A549 (cell line): Measurements from ENCODE around the gene PPP4R3A. TPM values are rescaled to one million over a fixed set of nuclear protein-coding genes. Genes with fewer than 3 reads are reported as not detected.

Experiments used
- ATAC-seq, 2 experiments: fragments of 200-7000 bp in 1 of 2; fragments of >200 bp in 1 of 2; cut with Nextera tagmentation in 1 of 2; cut with Tn5 transposase in 1 of 2; 3 replicates each; pipeline versions ENCODE4 v1.8.0 to v1.9.1; 2018 to 2020; ENCODE audit warnings: mild to moderate bottlenecking in 1 of 2, moderate library complexity in 1 of 2
- CTCF ChIA-PET: fragments of 300-600 bp; sonication (Branson Sonifier 250); formaldehyde crosslinking; extraction: SDS; loops from one replicate; lab custom pipeline; 2021; ENCODE audit warnings: antibody characterized with exemption, inconsistent platforms; lab: Yijun Ruan, JAX
- POLR2A ChIA-PET: fragments of 350-600 bp; formaldehyde crosslinking; extraction: SDS; loops from one replicate; lab custom pipeline; 2021; ENCODE audit warnings: antibody characterized with exemption, inconsistent platforms; lab: Yijun Ruan, JAX
- DNase-seq, 2 experiments: peaks; one replicate each; pipeline versions ENCODE4 v3.0.0 to v3.0.0-alpha.2; 2011 to 2016; ENCODE audit warnings: low read depth in 1 of 2, low spot score in 1 of 2
- FAIRE-seq: peaks from 2 replicates; lab custom pipeline; 2011; peaks lifted over from hg19 to GRCh38; lab: Jason Lieb, UNC
- H3K27ac ChIP-seq, 2 experiments: fragments of >200 bp; sonication (Bioruptor Twin); formaldehyde crosslinking; 3 replicates each; pipeline ENCODE4 v1.5.1; 2016 to 2017
- H3K4me1 ChIP-seq: fragments of >200 bp; sonication (Bioruptor Twin); formaldehyde crosslinking; 3 replicates; pipeline ENCODE4 v1.6.1; 2016
- H3K4me2 ChIP-seq: fragments of >200 bp; sonication (Bioruptor Twin); formaldehyde crosslinking; 3 replicates; pipeline ENCODE4 v1.6.1; 2016
- H3K4me3 ChIP-seq: fragments of >200 bp; sonication (Bioruptor Twin); formaldehyde crosslinking; 3 replicates; pipeline ENCODE4 v1.5.1; 2016
- H3K9me3 ChIP-seq: fragments of >200 bp; sonication (Bioruptor Twin); formaldehyde crosslinking; 3 replicates; pipeline ENCODE4 v1.6.1; 2016
- CEBPB ChIP-seq, 2 experiments: fragments of >200 bp in 1 of 2; sonication (Bioruptor Twin) in 1 of 2; formaldehyde crosslinking in 1 of 2; IDR thresholded peaks; 2 replicates each; pipeline ENCODE4 v1.6.1; 2012 to 2016
- CHD4 ChIP-seq: fragments of 200-600 bp; sonication (generic); IDR thresholded peaks from 2 replicates; pipeline ENCODE4 v1.6.1; 2016; ENCODE audit warnings: antibody characterized with exemption, mild to moderate bottlenecking, borderline replicate concordance
- EP300 ChIP-seq, 2 experiments: fragments of >200 bp; sonication (Bioruptor Twin); formaldehyde crosslinking; IDR thresholded peaks; 2 replicates in 1 of 2; 3 replicates in 1 of 2; pipeline ENCODE4 v1.6.1; 2016 to 2017
- FOSL2 ChIP-seq, 2 experiments: fragments of 450-650 bp in 1 of 2; fragments of >200 bp in 1 of 2; sonication (Bioruptor Twin) in 1 of 2; formaldehyde crosslinking; IDR thresholded peaks; 2 replicates each; pipeline versions ENCODE4 v1.5.0 to v1.6.1; 2016 to 2020; ENCODE audit warnings: mild to moderate bottlenecking in 1 of 2, moderate library complexity in 1 of 2
- FOXS1 ChIP-seq: fragments of 250-450 bp; sonication (Bioruptor Pico); IDR thresholded peaks from 2 replicates; pipeline ENCODE4 v1.5.0; 2020; ENCODE audit warnings: mild to moderate bottlenecking, moderate library complexity
- GATA3 ChIP-seq: IDR thresholded peaks from 2 replicates; pipeline ENCODE4 v1.6.1; 2012; ENCODE audit warnings: borderline replicate concordance
- HEYL ChIP-seq: fragments of 250-450 bp; sonication (Bioruptor Pico); IDR thresholded peaks from 2 replicates; pipeline ENCODE4 v1.8.0; 2021; ENCODE audit warnings: mild to moderate bottlenecking, moderate library complexity
- HOXB13 ChIP-seq: fragments of 250-450 bp; sonication (Bioruptor Pico); IDR thresholded peaks from 2 replicates; pipeline ENCODE4 v1.5.0; 2020; ENCODE audit warnings: low read depth, mild to moderate bottlenecking, moderate library complexity
- HOXB5 ChIP-seq: fragments of 250-450 bp; sonication (Bioruptor Pico); IDR thresholded peaks from 2 replicates; pipeline ENCODE4 v1.5.0; 2020; ENCODE audit warnings: mild to moderate bottlenecking, moderate library complexity
- KDM5A ChIP-seq: fragments of 200-600 bp; sonication (generic); IDR thresholded peaks from 2 replicates; pipeline ENCODE4 v1.6.1; 2016; ENCODE audit warnings: antibody characterized with exemption, mild to moderate bottlenecking
- MAFK ChIP-seq: fragments of 450-650 bp; IDR thresholded peaks from 2 replicates; pipeline ENCODE4 v1.6.1; 2014; ENCODE audit not compliant: partially characterized antibody
- MAZ ChIP-seq: fragments of 150-350 bp; IDR thresholded peaks from 2 replicates; pipeline ENCODE4 v1.6.1; 2014; ENCODE audit warnings: antibody characterized with exemption, low read depth, low read length, borderline replicate concordance
- NFE2L2 ChIP-seq: fragments of 150-350 bp; conservative IDR thresholded peaks from 2 replicates; pipeline ENCODE4 v1.6.1; 2014; ENCODE audit warnings: low read length
- PHF8 ChIP-seq: fragments of 200-600 bp; sonication (generic); IDR thresholded peaks from 2 replicates; pipeline ENCODE4 v1.6.1; 2016; ENCODE audit warnings: low read depth, mild to moderate bottlenecking, antibody characterized with exemption, moderate library complexity, borderline replicate concordance
- POLR2A ChIP-seq: IDR thresholded peaks from 2 replicates; pipeline ENCODE4 v1.6.1; 2012; ENCODE audit warnings: mild to moderate bottlenecking, low read length
- RAD21 ChIP-seq, 2 experiments: fragments of >200 bp in 1 of 2; sonication (Bioruptor Twin) in 1 of 2; formaldehyde crosslinking in 1 of 2; IDR thresholded peaks in 1 of 2; conservative IDR thresholded peaks in 1 of 2; 2 replicates in 1 of 2; 3 replicates in 1 of 2; pipeline ENCODE4 v1.6.1; 2012 to 2018; ENCODE audit warnings: inconsistent platforms in 1 of 2
- RARB ChIP-seq: fragments of 250-450 bp; sonication (Bioruptor Pico); IDR thresholded peaks from 2 replicates; pipeline ENCODE4 v1.8.0; 2021; ENCODE audit warnings: mild to moderate bottlenecking, moderate library complexity
- RFX5 ChIP-seq: fragments of 450-650 bp; IDR thresholded peaks from 2 replicates; pipeline ENCODE4 v1.7.1; 2014; ENCODE audit warnings: antibody characterized with exemption, mild to moderate bottlenecking, moderate library complexity
- RNF2 ChIP-seq: fragments of 200-600 bp; sonication (generic); IDR thresholded peaks from 2 replicates; pipeline ENCODE4 v1.6.1; 2016; ENCODE audit warnings: low read depth, mild to moderate bottlenecking, antibody characterized with exemption, moderate library complexity, borderline replicate concordance
- SMC3 ChIP-seq: fragments of >200 bp; sonication (Bioruptor Twin); formaldehyde crosslinking; IDR thresholded peaks from 3 replicates; pipeline ENCODE4 v1.6.1; 2018; ENCODE audit warnings: inconsistent platforms
- SREBF2 ChIP-seq: fragments of 450-650 bp; IDR thresholded peaks from 2 replicates; pipeline ENCODE4 v1.6.1; 2014; ENCODE audit warnings: mild to moderate bottlenecking, moderate library complexity
- TFCP2L1 ChIP-seq: fragments of 250-450 bp; sonication (Bioruptor Pico); IDR thresholded peaks from 2 replicates; pipeline ENCODE4 v1.5.0; 2021; ENCODE audit warnings: mild to moderate bottlenecking
- ZC3H11A ChIP-seq: fragments of 450-650 bp; IDR thresholded peaks from 2 replicates; pipeline ENCODE4 v1.6.1; 2014; ENCODE audit warnings: antibody characterized with exemption, mild to moderate bottlenecking
- ZFP36 ChIP-seq: fragments of 450-650 bp; IDR thresholded peaks from 2 replicates; pipeline ENCODE4 v1.6.1; 2014; ENCODE audit warnings: borderline replicate concordance; ENCODE audit not compliant: partially characterized antibody
- ZNF302 ChIP-seq: fragments of 250-450 bp; sonication (Bioruptor Pico); IDR thresholded peaks from 2 replicates; pipeline ENCODE4 v1.9.0; 2021; ENCODE audit warnings: inconsistent platforms, mild to moderate bottlenecking, moderate library complexity
- ZSCAN20 ChIP-seq: fragments of 250-450 bp; sonication (Bioruptor Pico); IDR thresholded peaks from 2 replicates; pipeline ENCODE4 v1.8.0; 2022; ENCODE audit warnings: mild to moderate bottlenecking, moderate library complexity
- whole genome bisulfite sequencing: methylation state at CpG from one replicate; pipeline ENCODE4 v1.1.6; 2017; ENCODE audit errors: missing lambda C conversion rate; 5-methylcytosine and 5-hydroxymethylcytosine counted together
- polyA plus RNA-seq, 4 experiments: library from polyadenylated mRNA; depleted of rRNA in 3 of 4; stranded (reverse); fragments of >200 nt; fragmentation: RNase III in 1 of 4; extraction: RNeasy Plus Mini Kit Qiagen cat#74134 plus additional on column Dnase treatment in 1 of 4; gene quantifications; 2 replicates in 3 of 4; 3 replicates in 1 of 4; pipeline ENCODE4 v1.2.3, GENCODE V29; 2011 to 2017
- TF ChIP-seq, protein P1 (sequence below): fragments of 250-450 bp; sonication (Bioruptor Pico); IDR thresholded peaks from 2 replicates; pipeline ENCODE4 v1.5.0; 2021; ENCODE audit warnings: mild to moderate bottlenecking, moderate library complexity, borderline replicate concordance
- TF ChIP-seq, protein P2 (sequence below): fragments of >200 bp; sonication (Bioruptor Twin); formaldehyde crosslinking; IDR thresholded peaks from 3 replicates; pipeline ENCODE4 v1.6.1; 2016

Gene PPP4R3A
- polyA plus RNA-seq, 2 of the 4 experiments (the other 2 are of a cell fraction): 69.5 to 83.6 TPM

DNA sequence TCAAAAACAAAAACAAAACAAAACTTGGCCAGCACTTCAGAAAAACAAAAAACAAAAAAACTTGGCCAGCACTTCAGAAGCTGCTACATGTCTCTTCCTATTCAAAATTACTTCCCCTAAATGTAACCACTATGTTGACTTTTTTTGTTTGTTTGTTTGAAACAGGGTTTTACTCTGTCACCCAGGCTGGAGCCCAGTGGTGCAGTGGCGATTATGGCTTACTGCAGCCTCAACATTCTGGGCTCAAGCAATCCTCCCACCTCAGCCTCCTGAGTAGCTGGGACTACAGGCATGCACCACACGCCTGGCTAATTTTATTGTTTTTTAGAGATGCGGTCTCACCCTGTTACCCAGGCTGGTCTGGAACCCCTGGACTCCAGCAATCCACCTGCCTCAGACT lies 38.0 kb upstream of the PPP4R3A start:
- TF ChIP-seq TFCP2L1 (CRISPR knock-in tag): no peak
- TF ChIP-seq EP300 (IDR thresholded peaks at IDR 0.05): no peak
- no peak for TF ChIP-seq ZNF302
- no peak for TF ChIP-seq SMC3
- TF ChIP-seq GATA3: no peak
- TF ChIP-seq ZC3H11A: no peak
- TF ChIP-seq ZFP36: no peak
- no peak for TF ChIP-seq RFX5
- no peak for TF ChIP-seq CEBPB (IDR thresholded peaks at IDR 0.05)
- no peak for TF ChIP-seq HEYL
- no peak for TF ChIP-seq FOXS1 (CRISPR knock-in tag)
- no peak for TF ChIP-seq MAFK
- H3K4me3 ChIP-seq: no peak overlapping the region
- no peaks in the 10 kb centered on the region for H3K4me1 ChIP-seq
- DNase-seq (no peak), ATAC-seq (peak in 1 of 2 experiments; percentile 42; a peak in 3 of 6 replicates), FAIRE-seq (no peak)
- no peak overlapping the region for H3K27ac ChIP-seq
- ChIA-PET CTCF (interaction anchor here (1.3 kb wide), 2 partner anchors 9 to 27 kb away, joined by 3 to 4 read pairs; no protein-coding TSS in a partner anchor), POLR2A (no interaction called here)
- no peak overlapping the region for H3K4me2 ChIP-seq
- H3K9me3 ChIP-seq: no peaks in the 10 kb centered on the region
- 66% methylated on average over 3 of the region's 3 CpGs for WGBS

DNA sequence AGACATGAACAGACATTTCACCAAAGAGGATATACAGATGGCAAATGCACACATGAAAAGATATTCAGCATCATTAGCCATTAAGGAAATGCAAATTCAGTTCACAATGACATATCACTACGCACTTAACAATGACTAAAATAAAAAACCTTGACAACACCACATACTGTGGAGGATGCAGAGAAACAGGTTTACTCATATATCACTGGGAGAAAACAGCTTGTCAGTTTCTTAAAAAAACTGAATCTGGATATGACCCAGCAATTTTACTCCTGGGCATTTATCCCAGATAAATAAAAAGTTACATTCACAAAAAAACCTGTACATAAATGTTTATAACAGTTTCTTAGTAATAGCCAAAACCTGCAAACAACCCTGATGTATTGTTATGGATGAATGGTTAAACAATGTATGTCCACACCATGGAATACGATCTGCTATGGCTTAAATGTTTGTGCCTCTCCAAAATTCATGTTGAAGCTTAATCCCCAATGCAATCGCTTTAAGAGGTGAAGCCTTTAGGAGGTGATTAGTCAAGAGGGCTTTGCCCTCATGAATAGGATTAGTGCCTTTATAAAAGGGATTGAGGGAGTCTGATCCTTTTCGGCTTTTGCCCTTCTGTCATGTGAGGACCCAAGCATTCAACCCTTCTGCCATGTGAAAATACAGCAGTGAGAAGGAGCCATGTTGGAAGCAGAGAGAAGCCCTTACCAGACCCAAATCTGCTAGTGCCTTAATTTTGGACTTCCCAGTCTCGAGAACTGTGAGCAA lies 36.0 kb upstream of the PPP4R3A start:
- no peak overlapping the region for H3K27ac ChIP-seq
- peaks cover 11% of the 10 kb centered on the region; the same call in 2 of the 3 replicates for H3K9me3 ChIP-seq
- ChIA-PET POLR2A (no interaction called here), CTCF (no interaction called here)
- TF ChIP-seq KDM5A (no peak), POLR2A (no peak), RAD21 (conservative IDR thresholded peaks at IDR 0.05 in 1 of 2, IDR thresholded peaks at IDR 0.05 in 1 of 2) (no peak), CHD4 (no peak), EP300 (IDR thresholded peaks at IDR 0.05) (no peak), RARB (CRISPR knock-in tag) (no peak)
- TF ChIP-seq, protein P1, sequence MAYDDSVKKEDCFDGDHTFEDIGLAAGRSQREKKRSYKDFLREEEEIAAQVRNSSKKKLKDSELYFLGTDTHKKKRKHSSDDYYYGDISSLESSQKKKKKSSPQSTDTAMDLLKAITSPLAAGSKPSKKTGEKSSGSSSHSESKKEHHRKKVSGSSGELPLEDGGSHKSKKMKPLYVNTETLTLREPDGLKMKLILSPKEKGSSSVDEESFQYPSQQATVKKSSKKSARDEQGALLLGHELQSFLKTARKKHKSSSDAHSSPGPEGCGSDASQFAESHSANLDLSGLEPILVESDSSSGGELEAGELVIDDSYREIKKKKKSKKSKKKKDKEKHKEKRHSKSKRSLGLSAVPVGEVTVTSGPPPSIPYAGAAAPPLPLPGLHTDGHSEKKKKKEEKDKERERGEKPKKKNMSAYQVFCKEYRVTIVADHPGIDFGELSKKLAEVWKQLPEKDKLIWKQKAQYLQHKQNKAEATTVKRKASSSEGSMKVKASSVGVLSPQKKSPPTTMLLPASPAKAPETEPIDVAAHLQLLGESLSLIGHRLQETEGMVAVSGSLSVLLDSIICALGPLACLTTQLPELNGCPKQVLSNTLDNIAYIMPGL: no peak
- H3K4me2 ChIP-seq: no peak overlapping the region
- no peak overlapping the region for H3K4me3 ChIP-seq
- no peak for DNase-seq
- no peak for FAIRE-seq
- WGBS: 40% methylated on average over 5 of the region's 5 CpGs
- ATAC-seq: peak in 1 of 2 experiments; percentile 30; a peak in 2 of 6 replicates
- H3K4me1 ChIP-seq: no peaks in the 10 kb centered on the region

DNA sequence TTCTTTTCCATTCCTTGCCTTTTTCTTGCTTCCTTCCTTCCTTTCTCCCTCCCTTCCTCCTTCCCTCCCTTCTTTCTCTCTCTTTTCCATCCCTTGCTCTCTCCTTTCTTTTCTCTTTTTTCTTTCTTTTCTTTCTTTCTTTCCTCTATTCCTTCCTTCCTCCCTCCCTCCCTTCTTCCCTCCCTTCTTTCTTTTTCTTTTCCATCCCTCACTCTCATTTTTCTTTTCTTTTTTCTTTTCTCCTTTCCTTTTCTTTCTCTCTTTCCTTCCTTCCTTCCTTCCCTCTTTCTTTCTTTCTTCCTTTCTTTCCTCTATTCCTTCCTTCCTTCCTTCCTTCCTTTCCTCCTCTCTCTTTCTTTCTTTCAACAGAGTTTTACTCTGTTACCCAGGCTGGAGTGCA lies 35.1 kb upstream of the PPP4R3A start:
- Histone ChIP-seq H3K9me3 (peaks cover 11% of the 10 kb centered on the region; the same call in 2 of the 3 replicates), H3K4me2 (no peak overlapping the region), H3K4me1 (no peaks in the 10 kb centered on the region), H3K4me3 (no peak overlapping the region), H3K27ac (no peak overlapping the region)
- DNase-seq (no peak), FAIRE-seq (no peak), ATAC-seq (no peak)
- ChIA-PET POLR2A (no interaction called here), CTCF (no interaction called here)
- TF ChIP-seq SREBF2 (no peak), GATA3 (no peak), HOXB13 (CRISPR knock-in tag) (no peak), NFE2L2 (no peak)

DNA sequence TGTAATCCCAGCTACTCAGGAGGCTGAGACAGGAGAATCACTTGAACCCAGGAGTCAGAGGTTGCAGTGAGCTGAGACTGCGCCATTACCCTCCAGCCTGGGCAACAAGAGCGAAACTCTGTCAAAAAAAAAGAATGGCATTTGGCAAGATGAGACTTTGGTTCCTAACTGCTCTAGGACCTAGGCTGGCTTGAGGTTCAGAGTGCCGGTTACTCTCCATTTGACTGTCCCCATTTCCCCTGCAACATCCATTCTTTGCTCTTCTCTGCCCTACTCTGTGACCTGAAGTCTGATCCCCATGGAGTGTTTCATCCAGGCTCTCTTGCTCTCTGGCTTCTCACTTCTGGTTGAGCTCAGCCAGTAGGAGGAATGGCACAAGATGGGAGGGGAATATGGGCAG lies 26.2 kb upstream of the PPP4R3A start:
- no peak overlapping the region for H3K4me3 ChIP-seq
- H3K4me2 ChIP-seq: no peak overlapping the region
- no peak for FAIRE-seq
- no peaks in the 10 kb centered on the region for H3K4me1 ChIP-seq
- no peak overlapping the region for H3K27ac ChIP-seq
- ATAC-seq: no peak
- ChIA-PET POLR2A (no interaction called here), CTCF (no interaction called here)
- peaks cover 2% of the 10 kb centered on the region; the same call in 2 of the 3 replicates for H3K9me3 ChIP-seq
- DNase-seq: no peak
- WGBS: 57% methylated on average over 3 of the region's 3 CpGs
- no peak for TF ChIP-seq HOXB5
- TF ChIP-seq MAZ: no peak
- no peak for TF ChIP-seq ZSCAN20 (CRISPR knock-in tag)
- TF ChIP-seq PHF8: no peak
- no peak for TF ChIP-seq FOSL2 (IDR thresholded peaks at IDR 0.05)
- no peak for TF ChIP-seq FOSL2 (CRISPR knock-in tag; IDR thresholded peaks at IDR 0.05)
- TF ChIP-seq RNF2: no peak
- TF ChIP-seq, protein P2, sequence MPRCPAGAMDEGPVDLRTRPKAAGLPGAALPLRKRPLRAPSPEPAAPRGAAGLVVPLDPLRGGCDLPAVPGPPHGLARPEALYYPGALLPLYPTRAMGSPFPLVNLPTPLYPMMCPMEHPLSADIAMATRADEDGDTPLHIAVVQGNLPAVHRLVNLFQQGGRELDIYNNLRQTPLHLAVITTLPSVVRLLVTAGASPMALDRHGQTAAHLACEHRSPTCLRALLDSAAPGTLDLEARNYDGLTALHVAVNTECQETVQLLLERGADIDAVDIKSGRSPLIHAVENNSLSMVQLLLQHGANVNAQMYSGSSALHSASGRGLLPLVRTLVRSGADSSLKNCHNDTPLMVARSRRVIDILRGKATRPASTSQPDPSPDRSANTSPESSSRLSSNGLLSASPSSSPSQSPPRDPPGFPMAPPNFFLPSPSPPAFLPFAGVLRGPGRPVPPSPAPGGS: no peak
- TF ChIP-seq ZNF302: no peak
- TF ChIP-seq EP300 (IDR thresholded peaks at IDR 0.05): no peak
